HG02840 (cell line): ENCODE results near the gene ADGRA3.

Experiments used
- ATAC-seq: cut with Tn5 transposase; IDR thresholded peaks from one replicate; pipeline ENCODE4 v1.9.1; 2021; ENCODE audit warnings: mild to moderate bottlenecking, moderate library complexity, moderate number of reproducible peaks; ENCODE audit not compliant: unreplicated experiment, low FRiP score

Gene ADGRA3

DNA sequence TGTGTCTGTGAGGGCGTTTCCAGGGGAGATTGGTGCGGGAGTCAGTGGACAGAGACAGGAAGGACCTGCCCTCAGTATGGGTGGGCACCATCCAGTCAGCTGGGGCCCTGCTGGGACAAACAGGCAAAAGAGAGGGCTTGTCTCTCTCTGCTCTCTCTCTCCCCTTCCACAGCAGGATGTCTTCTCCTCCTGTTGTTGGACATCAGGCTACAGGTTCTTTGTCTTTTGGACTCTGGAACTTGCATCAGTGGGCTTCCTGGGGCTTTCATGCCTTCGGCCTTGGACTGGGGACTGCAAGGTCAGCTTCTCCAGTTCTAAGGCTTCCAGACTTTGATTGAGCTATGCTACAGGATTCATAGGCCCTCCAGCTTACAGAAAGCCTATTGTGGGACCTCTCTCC lies 59.6 kb downstream of the ADGRA3 start:
- ATAC-seq: no peak

DNA sequence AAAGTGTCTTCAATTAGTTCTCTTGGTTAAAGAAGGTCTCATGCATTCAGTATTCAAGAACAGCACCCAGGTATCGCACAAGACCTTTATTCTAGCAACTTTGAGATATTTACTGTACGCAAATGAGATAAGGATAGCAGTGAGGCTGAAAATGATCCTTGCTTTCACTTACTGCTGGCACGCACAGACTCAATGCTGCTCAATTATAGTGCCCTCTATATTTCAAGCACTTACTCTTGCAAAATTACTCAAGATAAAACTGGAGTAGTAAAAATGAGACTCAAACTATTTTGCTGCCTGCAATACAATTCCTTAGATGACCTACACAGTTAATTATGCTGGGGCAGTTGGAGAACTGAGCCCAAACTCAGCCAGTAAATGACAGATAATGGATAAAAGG lies 60.9 kb downstream of the ADGRA3 start:
- no peak for ATAC-seq

DNA sequence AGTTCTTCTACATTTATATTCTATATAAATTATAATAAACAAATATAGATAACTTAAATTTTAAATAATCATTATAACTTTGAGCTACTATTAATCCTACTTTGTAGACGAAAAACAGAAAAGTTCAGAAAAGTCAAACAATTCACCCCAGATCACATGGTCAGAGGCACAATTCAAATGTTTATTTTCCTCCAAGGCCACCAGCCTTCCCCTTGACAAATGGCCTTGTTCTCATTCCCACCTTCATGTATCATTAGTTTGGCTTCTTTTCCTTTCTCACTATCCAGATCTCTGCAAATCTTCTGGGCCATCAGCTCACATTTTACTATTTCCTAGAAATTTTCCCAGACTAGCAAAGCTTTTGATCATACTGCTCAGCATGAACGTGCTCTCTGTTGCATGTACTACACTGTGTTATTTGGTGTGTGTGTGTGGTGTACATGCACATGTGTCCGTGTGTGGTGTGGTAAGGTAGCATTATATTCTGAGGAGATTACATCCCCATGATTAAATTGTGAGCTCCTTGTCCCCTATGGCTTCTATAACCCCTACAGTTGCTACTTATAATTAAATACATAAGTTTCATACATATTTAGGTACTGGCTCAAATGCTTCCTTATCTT lies 61.5 kb downstream of the ADGRA3 start:
- no peak for ATAC-seq

DNA sequence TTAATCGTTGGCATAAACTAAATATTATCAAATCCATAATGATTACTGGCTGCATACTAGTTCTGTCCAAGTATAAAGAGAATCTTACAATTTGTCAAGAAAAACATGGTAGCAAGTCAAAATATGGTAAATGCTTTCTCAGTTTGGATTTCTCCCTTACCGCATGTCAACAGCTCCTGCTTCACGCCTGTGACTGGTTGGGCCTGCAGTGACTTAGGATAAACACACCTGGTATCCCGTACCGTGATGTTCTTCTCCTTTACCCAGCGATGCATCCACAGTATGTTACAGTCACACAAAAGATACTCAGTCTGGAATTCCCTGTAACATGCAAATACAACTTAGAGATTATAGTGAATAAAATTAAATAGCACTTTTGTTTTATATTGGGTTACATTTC lies 71.1 kb downstream of the ADGRA3 start:
- ATAC-seq: no peak

DNA sequence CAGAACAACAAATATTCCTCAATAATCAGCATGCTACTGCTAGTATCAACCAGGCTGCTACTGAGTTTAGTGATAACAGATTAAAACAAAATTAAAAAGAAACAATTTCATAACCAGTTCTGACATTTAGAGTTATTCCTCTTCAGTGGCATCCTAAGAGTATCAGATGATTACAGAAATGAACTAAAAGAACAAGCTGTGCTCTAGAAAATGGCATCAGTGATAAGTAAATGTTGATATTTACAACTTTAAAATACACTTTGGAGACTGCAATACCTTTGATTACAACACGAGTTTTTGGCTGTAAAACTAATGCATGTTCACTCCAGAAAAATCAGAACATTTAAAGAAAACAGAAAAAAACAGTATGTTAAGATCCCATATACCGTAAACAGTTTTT lies 72.9 kb downstream of the ADGRA3 start:
- no peak for ATAC-seq

DNA sequence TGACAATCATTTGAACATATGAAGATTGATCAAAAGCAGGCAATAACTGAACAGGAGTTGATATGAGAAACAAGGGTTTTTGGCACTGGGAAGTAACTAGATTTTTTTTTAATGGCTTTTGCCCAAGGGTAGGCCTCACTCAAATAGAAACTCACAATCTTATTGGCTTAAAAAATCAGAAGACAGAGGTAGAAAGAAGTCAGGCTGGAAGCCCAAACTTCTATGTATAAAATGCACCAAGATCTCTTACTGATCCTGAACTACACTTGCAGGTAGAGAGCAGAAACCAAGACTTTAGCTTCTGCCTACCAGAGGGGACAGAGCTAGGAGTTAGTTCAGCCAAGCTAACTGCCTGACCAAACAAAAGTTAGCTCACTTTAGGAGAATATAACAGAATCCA lies 74.9 kb downstream of the ADGRA3 start:
- ATAC-seq: no peak

DNA sequence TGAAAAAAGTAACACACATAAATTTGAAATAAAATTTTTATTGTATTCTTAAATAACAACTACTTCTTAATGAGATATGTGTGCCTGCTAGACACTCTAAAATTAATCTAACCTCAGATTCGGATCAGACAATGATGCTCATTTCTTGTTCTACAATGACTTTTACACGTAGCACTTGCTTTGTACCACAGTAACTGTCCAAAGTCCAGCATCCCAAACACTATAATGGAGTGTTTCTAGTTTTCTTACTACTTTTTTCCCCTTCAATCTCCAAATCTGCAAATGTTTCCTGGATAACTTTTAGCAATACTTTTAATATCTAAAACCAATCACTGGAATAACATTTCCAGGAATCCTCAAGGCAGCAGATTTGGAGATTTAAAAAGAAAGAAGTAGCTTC lies 75.9 kb downstream of the ADGRA3 start:
- no peak for ATAC-seq

DNA sequence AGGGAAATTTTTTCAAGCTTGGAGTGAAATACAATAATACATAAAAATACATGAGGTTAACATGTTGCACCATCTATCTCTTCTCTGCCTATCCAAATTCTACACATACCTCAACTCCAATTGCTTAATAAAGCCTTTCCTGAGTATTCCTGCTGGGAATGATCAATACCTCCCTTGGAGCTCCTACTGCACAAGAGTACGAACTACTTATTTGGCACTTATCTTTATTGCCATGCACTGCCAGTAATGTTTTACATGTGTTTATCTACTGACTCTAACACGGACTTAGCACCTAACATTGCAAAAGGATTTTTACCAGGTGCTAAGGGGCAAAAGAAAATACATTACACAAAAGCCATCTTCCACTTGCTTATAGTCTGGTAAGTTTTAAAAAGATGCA lies 80.2 kb downstream of the ADGRA3 start:
- ATAC-seq: no peak

DNA sequence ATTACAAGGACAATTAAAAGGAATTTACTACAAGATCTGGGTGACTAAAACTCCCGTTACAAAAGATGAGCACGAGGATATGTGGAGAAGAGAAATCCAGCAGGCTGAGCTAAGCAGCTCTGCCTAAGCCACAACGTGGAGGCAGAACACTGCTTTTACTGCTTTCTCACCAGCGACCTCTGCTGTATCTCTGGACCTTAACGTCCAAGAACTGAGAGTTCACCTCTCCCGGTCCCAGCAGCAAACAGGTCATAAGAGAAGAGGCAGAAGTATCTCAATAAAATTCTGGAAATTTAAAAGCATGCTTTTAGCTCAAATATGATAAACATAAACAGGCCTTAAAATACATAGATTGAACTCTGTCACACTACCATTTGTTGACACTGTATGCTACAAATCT lies 81.0 kb downstream of the ADGRA3 start:
- no peak for ATAC-seq

DNA sequence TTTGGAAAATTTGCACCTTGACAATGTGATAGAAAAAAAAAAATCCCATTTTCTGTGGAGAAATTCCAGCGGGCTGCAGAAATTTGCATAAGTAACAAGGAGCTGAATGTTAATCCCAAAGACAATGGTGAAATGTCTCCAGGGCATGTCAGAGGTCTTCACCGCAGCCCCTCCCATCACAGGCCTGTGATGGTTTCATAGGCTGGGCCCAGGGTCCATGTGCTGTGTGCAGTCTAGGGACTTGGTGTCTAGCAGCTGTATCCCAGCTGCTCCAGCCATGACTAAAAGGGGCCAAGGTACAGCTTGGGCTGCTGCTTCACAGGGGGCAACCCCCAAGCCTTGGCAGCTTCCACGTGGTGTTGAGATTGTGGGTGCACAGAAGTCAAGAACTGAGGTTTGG lies 85.2 kb downstream of the ADGRA3 start:
- no peak for ATAC-seq

DNA sequence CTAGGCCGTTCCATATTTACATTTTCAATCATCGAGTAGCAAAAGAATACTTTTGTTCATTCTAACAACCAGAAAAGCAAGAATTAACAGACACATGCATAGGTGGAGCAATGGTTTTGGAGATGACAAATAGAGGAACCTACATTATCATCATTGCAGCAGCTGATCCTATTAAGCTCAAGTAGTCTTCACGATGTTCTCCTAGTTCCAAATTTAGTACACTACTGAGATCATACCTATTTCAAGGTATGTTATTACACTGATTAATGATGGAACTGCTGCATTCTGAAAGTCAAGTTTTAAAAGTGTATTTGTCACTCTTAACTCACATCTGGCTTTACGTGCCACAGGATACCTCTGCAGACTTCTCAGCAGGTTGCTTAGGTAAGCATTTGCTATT lies 87.4 kb downstream of the ADGRA3 start:
- ATAC-seq: no peak

DNA sequence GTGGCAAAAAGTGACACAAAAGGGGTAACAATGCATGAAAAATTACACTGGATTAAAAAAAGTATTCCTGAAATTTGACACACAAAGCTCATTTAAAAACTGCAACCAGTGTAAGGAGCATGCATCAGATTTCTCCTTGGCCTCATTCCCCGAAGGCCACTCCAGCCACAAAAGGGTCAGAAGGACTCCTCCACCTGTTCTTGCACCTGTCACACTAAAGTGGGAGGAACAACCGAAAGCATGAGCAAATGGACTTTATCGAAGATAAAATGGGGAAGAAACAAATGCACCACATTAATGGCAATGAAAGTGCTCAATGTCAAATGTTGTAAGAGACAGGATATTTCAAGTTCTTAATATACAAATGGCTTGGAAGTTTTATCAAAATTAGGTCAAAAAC lies 88.2 kb downstream of the ADGRA3 start:
- ATAC-seq: no peak

DNA sequence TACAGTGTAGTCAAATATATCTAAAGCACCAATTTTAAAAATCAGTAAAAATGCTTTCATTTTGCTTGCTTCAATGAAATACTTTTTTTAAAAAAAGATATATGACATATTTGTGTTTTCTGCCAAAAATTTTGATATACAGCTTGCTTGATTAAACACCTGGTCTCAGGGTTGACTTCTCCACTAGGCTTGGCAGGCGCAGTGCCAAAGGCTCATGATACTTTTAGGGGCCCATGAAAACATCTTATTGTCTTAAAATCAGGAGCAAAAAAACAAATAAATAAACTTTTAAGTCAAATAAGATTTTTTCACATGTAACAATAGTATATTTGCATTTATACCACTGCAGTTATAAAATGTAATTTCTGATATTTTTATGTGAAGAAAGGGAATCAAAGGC lies 95.6 kb downstream of the ADGRA3 start:
- ATAC-seq: no peak

DNA sequence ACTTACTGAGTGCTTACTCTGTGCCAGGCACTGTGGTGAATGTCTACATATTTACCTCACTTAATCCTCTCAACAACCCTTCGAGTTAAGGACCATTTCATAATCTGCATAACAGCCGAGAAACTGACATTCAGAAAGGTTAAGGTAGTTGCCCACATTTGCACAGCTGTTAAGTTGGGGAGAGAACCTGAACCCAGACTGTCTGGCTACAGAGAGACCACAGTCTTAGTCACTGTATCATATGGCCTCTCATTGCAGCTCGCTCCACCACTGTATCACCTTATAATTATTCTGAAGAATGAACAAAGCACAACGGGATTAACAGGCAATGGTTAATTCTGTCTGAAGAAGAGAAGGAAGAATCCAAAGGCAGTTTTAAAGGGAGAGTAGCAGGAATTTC lies 98.5 kb downstream of the ADGRA3 start:
- no peak for ATAC-seq

DNA sequence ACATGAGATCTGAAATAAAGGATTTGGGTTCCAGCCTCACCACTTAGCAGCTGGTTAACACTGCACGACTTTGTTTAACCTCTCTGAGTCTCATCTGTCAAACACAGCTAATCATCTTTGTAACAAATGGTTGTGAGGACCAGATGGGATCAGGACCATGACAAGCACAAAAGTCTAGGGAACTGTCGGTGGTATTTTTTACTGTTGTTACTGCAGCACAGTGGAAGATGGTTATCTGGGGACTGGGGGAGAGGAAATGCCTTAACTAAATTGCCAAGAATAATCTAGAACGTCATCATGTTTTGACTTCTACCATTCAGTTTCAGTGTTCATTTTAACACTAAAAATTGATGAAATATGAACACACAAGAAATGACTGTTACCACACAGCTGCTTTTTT lies 99.5 kb downstream of the ADGRA3 start:
- ATAC-seq: no peak

DNA sequence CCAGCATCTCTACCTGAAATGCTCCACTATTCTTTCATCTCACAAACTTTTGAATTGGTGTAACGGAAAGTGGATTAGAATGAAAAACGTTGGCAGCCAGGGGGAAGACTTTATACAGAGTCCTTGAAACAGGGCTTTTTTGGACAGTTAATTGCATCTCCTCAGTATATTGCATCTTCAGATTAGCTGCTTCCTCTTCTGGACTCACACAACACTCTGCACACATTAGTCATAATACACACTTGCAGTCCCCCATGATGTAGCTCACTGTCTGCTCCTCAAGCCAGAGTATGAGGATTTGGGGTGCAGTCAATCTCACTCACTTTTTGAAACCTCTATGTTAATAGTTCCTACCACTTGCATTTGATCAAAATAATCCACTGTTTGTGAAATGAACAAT lies 101.0 kb downstream of the ADGRA3 start:
- ATAC-seq: no peak

DNA sequence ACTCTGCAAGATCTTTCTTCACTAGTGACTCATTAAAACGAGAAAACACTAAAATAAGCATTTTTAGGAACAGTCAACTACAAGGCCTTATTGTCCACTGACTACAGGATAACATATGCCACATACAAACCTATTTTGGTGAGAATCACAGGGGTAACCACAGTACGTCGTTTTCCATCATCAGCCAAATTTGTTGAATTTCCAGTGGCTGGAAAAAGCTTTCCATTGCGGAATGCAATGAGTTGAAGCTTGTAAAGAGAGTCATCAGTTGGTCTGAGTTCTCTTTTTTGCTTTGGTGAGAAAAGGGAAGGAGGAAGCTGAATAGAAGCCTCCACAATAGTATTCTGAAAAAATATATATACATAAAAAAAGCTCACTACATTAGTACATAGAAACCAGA lies 102.4 kb downstream of the ADGRA3 start:
- no peak for ATAC-seq

DNA sequence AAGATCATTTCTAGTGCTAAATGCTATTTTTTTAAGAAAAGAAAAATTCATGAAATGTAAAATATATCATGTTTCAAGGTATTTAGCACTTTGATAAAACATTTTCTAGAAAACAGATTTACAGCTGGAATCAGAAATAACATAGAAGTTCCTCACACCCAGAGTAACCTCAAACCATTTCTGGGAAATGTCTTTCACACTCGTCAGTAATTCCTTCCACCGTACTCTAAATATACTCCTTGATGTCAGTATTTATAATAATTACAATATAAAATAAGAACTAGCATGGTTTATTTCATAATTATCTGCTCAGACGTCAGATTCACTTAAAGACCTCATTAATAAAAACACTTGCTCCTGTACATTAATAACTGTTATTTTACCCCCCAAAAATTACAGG lies 103.9 kb downstream of the ADGRA3 start:
- no peak for ATAC-seq

DNA sequence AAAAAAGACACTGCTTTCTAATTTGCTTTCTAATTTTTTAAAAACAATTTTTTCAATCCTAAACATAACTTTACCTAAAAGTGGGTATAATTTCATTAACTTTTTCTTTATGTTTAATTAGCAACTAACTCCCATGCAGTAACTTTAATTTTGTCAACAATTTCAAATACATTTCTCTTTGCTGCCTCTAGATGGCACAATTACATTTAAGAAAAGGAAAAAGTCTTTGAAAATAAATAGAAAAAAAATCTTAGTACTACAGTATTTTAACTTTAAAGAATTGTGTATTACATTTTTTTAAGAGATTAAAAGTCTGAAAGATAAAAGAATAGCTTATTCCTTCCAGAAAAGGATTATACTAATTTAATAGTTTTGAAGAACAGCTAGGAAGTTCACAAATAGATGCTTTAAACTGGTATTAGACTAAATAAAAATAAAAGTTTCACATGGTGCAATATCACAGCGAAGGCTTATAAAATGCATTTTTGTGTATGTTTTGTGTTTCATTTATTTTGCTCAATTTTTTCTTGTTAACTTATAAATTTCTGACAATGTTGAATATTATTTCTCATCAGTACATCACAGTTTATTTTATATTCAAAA lies 105.1 kb downstream of the ADGRA3 start:
- ATAC-seq: no peak

DNA sequence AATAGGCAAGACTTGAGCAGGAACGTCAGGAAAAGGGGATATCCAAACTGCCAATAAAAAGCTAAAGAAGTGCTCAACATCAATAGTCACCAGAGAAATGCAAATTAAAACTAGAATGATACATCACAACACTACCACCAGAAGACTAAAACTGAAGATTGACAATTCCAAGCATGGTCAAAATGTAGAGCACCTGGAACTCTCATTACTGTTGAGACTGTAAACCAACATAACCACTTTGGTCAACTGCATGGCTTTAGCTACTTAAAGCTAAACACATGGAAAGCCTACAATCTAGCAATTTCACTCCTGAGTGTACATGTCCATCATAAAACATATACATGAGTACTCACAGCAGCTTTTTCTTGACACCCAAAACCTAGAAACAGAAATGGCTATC lies 107.4 kb downstream of the ADGRA3 start:
- no peak for ATAC-seq

DNA sequence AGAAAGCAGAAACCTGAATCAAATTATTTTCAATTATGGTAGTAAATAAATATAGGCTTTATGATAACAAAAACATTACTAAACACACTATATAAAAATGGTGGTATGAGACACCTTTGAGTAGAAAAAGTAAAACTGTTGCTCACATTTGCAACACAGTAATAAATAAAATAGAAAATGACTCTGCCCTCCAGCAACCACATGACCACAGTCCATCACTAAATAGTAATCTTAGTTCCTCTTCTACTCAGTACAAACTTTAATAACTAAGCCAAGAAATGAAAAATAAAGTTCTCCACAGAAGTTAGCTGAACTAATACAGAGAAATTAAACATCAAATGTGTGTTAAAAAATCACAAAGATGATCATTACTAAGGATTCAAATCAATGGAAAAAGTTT lies 108.5 kb downstream of the ADGRA3 start:
- no peak for ATAC-seq

DNA sequence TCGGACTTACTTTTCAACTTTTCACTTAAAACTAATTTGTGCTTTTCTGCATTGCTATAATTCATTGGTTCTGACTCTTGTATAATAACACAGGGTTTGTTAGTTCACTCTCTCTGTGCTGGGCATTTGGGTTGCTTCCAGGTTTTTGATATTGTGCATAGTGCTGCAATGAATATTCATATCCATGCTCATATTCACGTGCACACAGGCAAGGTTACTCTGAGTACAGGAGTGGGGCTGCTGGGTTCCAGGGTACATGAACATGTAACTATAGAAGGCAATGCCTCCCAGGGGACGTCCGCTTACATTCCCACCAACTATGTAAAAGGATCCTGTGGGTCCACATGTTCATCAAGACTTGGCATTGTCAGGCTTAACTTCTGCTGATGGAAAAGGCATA lies 117.2 kb downstream of the ADGRA3 start:
- no peak for ATAC-seq

DNA sequence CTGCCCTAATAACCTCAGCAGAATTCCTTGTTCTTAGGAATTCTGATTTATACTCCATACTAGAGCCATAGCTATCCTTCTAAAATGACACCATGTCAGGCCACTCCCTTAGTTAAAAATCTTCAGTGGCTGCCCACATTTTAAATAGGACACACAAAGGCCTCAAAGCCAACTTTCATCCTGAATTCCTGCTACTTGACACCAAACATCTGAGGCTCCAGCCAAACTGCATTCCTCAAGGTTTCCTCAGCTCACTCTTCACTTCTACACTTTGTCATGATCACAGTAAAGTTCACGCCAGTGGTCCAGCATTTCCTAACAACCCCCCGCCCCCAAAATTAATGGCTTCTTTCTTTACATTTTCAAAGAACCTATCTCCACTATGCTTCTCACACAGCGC lies 124.3 kb downstream of the ADGRA3 start:
- no peak for ATAC-seq
